Activated naive CD8-positive, alpha-beta T cell (primary cell): ENCODE data around the gene KCNH3.
A peak's percentile ranks its signal among the peaks of the same experiment; 100 is the strongest.

Experiments
- H3K27ac Mint-ChIP-seq: one replicate; pipeline ENCODE4 v1.8.0; 2021; ENCODE audit warnings: mixed read lengths
- H3K27me3 Mint-ChIP-seq: one replicate; pipeline ENCODE4 v1.8.0; 2021; ENCODE audit warnings: mixed read lengths
- H3K36me3 Mint-ChIP-seq: one replicate; pipeline ENCODE4 v1.8.0; 2021; ENCODE audit warnings: mixed read lengths
- H3K4me1 Mint-ChIP-seq: one replicate; pipeline ENCODE4 v1.8.0; 2021; ENCODE audit warnings: low read depth, mixed read lengths
- H3K4me3 Mint-ChIP-seq: one replicate; pipeline ENCODE4 v1.8.0; 2021; ENCODE audit warnings: mild to moderate bottlenecking, mixed read lengths
- H3K9me3 Mint-ChIP-seq: one replicate; pipeline ENCODE4 v1.8.0; 2021; ENCODE audit warnings: low read depth, mixed read lengths

The KCNH3 gene

DNA sequence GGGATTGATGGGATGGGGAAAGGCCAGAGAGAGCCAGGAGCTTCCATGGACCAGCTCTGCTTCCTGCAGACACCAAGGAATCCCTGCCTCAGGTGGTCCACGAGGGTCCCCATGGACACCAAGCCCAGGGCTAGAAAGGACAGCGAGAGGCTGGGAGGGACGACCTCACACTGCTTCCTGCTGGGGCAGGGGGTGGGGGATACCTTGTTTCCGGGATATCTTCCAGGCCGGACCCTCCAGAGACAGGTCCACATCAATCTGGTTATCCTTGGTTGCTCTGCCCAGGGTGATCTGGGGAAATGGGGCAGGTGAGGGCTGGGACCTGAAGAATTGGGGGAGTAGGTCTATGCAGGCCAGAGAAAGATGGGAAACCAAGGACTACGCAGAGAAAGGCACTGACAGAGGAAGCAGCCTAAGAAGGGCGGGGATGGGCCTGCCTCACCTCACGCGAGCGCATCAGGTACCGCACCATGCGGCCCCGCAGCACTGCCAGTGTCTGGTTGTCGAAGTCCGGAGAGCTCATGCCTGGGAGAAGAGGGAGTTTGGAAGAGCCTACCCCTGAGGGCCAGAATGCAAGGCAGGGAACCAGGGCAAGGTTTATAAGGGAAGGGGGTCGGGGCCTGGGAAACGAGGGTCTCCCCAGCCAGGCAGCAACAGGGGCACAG lies 20.3 kb downstream of the KCNH3 start:
- H3K36me3 Mint-ChIP-seq = peaks cover 4% of the 10 kb centered on the region
- no peak overlapping the region for H3K4me3 Mint-ChIP-seq
- no peak overlapping the region for H3K27ac Mint-ChIP-seq
- H3K4me1 Mint-ChIP-seq = peaks cover 19% of the 10 kb centered on the region
- no peaks in the 10 kb centered on the region for H3K27me3 Mint-ChIP-seq
- H3K9me3 Mint-ChIP-seq = no peaks in the 10 kb centered on the region

DNA sequence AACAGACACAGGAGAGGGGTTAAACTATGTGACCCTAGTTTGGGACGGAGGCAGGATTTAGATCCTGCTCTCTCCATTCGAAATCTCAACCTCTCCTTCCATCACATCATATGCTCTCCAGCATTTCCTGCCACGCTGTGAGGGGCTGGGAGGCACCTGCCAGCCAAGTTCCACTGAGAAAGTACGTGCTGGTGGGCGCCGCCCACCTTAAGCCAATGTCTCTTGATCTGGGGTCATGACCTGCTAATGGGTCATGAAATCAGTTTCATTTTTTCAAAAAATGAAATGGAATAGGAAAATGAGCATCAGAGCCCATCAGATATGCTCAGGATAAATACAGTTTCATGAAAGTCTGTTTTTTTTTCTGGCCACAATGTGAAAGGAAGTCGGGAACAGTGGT lies 21.9 kb downstream of the KCNH3 start:
- H3K9me3 Mint-ChIP-seq = no peaks in the 10 kb centered on the region
- peaks cover 31% of the 10 kb centered on the region for H3K4me1 Mint-ChIP-seq
- H3K36me3 Mint-ChIP-seq = peaks cover 4% of the 10 kb centered on the region
- peak overlapping the region; percentile 69 for H3K27ac Mint-ChIP-seq
- no peaks in the 10 kb centered on the region for H3K27me3 Mint-ChIP-seq
- H3K4me3 Mint-ChIP-seq = no peak overlapping the region

DNA sequence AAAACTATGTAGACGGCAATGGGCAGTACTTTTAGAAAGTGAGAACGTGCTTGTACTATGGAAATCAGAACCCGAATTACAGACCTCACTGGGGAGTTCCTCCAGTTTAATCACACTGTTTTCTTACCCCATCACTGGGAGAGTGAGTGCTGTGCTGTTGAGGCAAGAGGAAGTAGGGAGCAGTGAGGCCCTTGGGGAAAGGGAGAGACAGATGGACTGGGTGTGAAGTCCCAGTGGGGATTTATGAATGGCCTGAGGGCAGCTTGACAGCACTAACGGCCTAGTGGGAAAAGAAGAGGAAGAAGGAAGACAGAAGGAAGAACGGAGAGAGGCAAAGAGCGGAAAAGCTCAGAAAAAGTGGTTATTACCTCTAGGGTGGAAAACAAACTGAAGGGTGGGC lies 23.4 kb downstream of the KCNH3 start:
- Mint-ChIP-seq H3K4me3 (no peak overlapping the region), H3K27ac (no peak overlapping the region), H3K4me1 (peaks cover 36% of the 10 kb centered on the region), H3K36me3 (peaks cover 4% of the 10 kb centered on the region), H3K9me3 (no peaks in the 10 kb centered on the region), H3K27me3 (no peaks in the 10 kb centered on the region)

DNA sequence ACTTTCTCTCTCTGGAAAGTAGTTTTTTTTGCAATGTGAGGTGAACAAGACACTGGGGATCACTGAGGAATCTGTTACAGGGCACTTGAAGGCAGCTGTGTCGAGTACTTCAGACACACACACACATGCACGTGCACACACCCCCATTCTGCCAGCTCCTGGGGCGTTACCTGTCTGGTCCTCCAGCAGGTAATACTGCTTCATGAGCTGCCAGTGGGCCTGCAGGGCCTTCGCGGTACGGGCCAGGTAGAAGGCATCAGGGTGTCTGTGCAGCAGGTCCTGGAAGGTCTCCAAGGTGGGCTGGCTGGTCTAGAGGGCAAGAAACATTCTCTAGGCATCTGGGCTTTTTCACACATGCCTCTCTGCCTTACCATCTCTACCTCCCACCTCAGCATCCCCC lies 24.0 kb downstream of the KCNH3 start:
- H3K27me3 Mint-ChIP-seq = no peaks in the 10 kb centered on the region

DNA sequence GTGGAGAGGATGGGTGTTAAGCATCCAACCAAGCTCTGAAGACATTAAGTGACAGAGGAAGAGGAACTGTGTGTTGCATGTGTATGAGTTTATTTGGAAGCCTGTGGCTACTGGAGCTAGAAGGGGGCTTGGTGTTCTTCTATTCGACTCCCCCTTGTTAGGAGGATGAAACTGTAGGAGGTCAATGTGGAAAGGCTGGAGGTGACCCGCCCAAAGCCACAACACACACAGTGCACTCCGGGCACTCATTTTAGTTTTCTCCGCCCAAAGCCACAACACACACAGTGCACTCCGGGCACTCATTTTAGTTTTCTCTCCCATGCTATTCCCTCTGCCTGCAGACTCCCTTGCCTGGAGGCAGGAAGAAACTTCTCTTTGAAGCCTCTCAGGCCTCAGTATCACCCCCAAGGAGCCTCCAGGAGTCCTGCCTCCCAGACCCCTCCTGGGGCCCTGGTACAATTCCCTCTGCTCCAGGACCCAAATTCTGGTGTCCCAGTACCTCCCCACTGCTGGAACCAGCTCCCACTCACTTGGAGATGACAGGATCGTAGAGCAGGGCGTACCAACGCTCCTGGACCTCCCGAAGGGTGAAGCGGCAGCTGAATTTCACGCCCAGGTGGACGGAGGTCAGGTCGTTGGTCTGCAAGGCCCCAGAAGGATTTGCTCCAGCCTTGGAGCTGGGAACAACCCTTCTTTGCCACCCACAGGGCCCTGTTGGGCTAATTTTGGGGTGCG lies 25.3 kb downstream of the KCNH3 start:
- Mint-ChIP-seq H3K9me3 (no peaks in the 10 kb centered on the region), H3K27me3 (no peaks in the 10 kb centered on the region), H3K4me3 (peak overlapping the region; percentile 20), H3K36me3 (peaks cover 4% of the 10 kb centered on the region), H3K27ac (no peak overlapping the region), H3K4me1 (peaks cover 48% of the 10 kb centered on the region)

More for the DNA sequence above, 24.0 kb downstream of the KCNH3 start:
- Mint-ChIP-seq H3K4me3 (no peak overlapping the region), H3K36me3 (peaks cover 4% of the 10 kb centered on the region), H3K27ac (no peak overlapping the region), H3K4me1 (peaks cover 41% of the 10 kb centered on the region), H3K9me3 (no peaks in the 10 kb centered on the region)

DNA sequence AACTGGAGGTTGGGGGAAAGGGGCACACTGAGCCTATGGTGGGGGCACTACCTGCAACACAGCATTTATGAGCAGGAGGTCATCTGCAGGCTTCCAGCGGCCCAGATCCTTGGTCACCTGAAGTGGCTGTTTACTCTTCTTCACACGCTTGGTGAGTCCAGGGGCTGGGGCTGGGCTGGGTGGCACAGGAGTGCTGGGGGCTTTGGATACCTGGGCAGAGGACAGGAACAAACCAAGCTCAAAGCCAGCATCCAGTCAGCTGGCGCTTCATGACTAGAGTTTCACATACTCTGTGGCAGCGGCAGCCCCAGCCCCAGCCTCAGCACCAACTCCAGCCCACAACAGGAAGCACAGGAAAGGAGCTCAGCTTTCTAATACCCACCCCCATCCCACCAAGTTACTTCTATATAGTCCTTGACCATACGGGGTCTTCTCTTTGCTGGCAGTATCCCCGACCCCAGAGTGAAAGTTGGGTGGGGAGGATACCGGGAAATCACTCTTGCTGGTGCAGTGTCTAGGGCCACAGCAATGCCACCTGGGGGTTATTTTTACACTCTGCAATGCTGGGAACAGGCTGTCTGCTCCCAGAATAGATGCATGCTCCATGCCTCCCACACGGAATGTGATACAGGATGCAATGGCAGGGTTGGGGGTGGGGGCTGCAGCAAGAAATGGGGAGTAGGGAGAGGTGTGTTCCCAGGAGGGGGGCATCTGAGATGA lies 26.0 kb downstream of the KCNH3 start:
- Mint-ChIP-seq H3K4me3 (peak overlapping the region; percentile 28), H3K27ac (no peak overlapping the region), H3K27me3 (no peaks in the 10 kb centered on the region), H3K9me3 (no peaks in the 10 kb centered on the region), H3K36me3 (peaks cover 4% of the 10 kb centered on the region), H3K4me1 (peaks cover 48% of the 10 kb centered on the region)

DNA sequence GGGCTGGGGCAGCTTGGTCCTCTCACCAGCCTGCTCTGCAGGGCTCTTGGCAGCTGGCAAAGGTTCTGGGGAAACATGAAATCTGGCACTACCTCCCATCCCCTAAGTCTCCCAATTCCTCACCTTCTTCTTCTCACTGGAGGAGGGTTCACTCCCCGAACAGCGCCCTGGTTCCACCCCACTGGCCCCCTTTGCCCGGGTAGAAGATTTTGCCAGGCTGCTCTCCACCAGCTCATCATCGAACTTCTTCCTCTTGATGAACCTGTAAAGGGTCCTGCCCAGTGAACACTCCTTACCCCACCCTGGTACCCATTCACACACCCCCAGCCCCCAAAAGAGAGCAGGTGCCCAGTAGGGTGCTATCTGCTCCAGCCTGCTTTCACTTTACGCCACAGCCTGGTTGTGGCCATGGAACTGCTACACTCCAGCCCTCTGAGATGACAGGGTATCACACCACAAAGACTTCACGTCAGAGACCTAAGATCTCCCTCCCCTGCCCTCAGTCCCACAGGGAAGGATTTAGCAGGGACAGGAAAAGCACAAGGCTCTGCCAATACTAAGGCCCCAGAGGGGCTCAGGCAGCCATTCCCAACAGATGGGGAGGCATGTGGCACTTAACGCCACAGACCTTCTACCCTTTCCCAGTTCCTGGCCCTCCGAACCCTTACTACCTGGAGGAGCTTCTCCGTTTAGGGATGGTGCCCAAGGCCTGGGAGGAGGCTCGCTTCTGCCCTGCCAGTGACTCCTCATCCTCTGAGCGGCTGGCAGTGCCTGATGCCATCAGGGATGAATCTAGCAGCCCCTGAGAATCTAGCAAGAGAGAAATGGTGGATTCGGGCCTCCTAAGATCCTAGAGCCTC lies 26.8 kb downstream of the KCNH3 start:
- Mint-ChIP-seq H3K4me3 (peak overlapping the region; percentile 17), H3K27me3 (no peaks in the 10 kb centered on the region), H3K36me3 (peaks cover 4% of the 10 kb centered on the region), H3K4me1 (peaks cover 50% of the 10 kb centered on the region), H3K9me3 (no peaks in the 10 kb centered on the region), H3K27ac (no peak overlapping the region)

DNA sequence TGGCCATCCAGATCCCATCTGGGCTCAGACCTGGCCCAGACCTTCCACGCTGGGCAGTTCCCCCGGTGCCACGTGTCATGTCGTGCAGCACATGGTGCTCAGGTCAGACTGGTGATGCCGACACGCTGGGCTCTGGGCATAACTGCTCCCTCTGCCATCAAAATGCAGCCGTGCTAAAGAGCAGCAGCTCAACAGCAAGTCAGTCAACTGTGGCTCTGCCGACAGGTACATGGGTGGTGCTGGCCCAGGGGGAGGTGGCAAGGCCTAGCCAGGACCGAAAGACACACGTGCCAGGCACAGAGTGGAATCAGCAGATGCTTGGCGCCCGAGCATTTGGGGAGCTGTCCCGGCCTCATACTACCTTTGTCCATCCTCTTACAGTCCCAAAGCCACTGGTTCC lies 27.5 kb downstream of the KCNH3 start:
- peaks cover 51% of the 10 kb centered on the region for H3K4me1 Mint-ChIP-seq
- no peaks in the 10 kb centered on the region for H3K9me3 Mint-ChIP-seq
- H3K4me3 Mint-ChIP-seq = peak overlapping the region; percentile 17
- no peak overlapping the region for H3K27ac Mint-ChIP-seq
- no peaks in the 10 kb centered on the region for H3K36me3 Mint-ChIP-seq
- H3K27me3 Mint-ChIP-seq = no peaks in the 10 kb centered on the region

DNA sequence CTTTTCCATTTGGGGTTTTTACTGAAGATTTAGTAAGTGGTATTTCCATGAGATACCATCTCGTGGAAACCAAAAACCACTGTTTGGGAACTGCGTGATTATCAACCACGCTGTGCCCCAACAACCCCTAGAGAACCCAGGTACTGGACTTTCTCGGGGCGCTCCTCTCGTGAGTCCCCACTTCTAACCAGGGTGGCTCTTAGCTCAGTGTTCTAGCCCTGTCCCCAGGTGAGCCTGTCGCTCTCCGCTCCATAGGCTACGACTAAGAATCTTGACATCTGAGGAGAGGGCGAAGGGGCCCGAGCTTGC lies 28.4 kb downstream of the KCNH3 start:
- peaks cover 55% of the 10 kb centered on the region for H3K4me1 Mint-ChIP-seq
- no peaks in the 10 kb centered on the region for H3K9me3 Mint-ChIP-seq
- H3K27me3 Mint-ChIP-seq = no peaks in the 10 kb centered on the region
- H3K36me3 Mint-ChIP-seq = no peaks in the 10 kb centered on the region
- peak overlapping the region; percentile 99 for H3K27ac Mint-ChIP-seq
- H3K4me3 Mint-ChIP-seq = peak overlapping the region; percentile 97

DNA sequence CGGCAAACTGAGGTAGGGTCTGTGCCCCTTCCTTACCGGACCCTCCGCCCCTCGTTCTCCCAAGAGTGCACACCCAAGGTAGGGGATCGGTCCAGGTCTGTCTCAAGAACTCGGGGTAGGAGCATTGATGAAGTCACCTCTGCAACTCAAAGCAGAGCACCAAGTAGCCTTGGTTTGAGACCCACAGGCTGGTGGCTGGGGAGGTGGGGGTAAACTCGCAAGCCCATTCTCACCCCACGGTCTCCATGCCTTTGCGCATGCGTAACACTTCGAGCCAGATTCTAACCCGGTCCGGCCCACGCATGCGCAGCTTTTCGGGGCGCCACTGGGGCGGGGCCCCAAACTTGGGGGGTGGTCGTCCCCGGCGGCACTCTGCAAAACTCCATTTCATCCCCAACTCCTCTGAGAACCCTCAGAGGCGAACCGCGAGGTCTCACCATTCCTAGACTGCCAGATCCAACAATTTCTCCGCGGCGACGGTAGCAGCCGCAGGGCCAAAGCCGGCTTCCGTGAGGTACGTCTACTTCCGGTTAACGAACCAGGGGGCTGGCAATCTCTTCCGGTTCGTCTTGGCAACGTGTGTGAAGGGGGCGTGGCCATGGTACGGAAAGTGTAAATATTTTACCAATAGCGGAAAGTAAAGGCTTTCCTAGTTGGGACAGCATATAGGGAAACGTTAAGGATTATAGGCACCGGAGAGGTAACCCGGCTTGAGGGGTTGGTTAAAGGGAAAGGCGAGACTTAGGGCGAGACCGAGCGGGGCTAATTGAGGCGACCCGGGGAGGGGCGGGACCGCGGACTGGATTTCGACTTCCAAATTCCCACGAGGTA lies 29.0 kb downstream of the KCNH3 start, which contains the start of gene MCRS1:
TSS of gene MCRS1 (minus strand) at position 532 of the 831 bp plus-strand sequence. CDS start 1,411 bp downstream, outside the sequence.
- Mint-ChIP-seq H3K27ac (peak within 1 kb of the TSS; percentile 99), H3K4me1 (peaks cover 55% of the 10 kb centered on the region), H3K9me3 (no peaks in the 10 kb centered on the region), H3K27me3 (no peaks in the 10 kb centered on the region), H3K4me3 (peak within 1 kb of the TSS; percentile 97), H3K36me3 (no peaks in the 10 kb centered on the region)

DNA sequence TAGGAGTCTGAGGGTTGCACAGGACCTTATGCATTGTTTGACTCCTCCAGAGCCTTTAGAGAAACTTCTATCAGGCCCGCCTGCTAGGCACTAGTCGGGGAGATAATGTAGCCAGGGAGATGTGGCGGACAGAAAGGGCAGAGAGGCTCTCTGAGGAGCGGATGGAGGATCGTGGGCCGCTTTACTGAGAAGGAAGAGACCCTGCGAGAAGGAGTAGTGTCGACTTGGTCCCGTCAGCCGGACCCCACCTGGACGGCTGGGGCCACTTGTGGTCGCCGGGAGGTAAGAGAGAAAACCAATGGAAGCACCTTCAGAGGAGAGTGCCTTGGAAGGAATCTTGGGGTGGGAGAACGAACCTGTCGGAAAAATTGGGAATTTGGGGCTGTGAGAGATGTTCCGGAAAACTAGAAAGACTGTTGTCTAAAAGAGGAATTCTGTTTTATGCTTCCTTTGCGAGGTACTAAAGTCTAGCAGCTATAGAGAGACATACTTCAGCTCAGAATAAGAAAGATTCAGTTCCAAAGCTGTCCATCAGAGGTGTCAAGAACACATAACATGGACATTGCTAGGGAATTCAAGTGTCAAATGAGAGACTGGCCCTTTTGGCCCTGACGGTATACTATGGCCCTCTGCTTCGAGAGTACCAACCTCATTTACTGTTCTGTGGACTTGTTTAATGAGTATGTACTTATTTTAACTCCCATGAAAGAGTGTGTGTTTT lies 29.8 kb downstream of the KCNH3 start:
- Mint-ChIP-seq H3K4me3 (peak overlapping the region; percentile 97), H3K36me3 (no peaks in the 10 kb centered on the region), H3K27me3 (no peaks in the 10 kb centered on the region), H3K4me1 (peaks cover 55% of the 10 kb centered on the region), H3K27ac (peak overlapping the region; percentile 99), H3K9me3 (no peaks in the 10 kb centered on the region)

DNA sequence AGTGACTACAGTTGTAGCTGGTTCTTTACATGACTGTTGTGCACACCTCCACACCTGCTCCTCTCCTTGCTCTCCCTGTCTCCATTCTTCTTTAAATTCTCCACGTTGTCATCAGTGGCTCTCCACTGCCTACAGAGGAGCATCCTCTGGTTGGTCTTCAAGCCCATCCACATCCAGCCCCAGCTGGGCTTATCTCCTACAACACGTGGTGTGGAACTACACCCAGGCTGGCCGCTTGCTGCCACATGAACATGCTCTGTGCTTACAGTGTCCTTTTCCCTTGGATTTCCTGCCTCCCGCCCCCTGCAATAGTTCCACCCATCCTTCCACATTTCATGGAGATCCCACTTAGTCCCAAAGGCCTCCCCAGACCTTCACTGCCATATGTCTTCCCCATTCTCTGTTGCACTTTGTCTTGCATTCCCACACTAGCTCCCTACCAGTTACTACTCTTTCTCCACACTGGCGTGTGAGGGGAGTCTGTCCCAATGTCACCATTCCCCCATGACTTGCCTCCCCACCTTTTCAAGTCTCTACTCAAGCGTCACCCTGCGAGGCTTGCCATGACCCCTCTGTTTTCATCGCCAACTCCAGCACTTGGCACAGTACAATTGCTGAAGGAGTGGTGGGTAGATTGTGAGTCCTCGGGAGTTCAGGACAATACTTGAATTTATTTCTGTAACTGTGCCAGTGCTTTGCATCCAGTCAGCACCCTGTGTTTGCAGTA lies 38.9 kb downstream of the KCNH3 start:
- no peak overlapping the region for H3K4me3 Mint-ChIP-seq
- no peaks in the 10 kb centered on the region for H3K27me3 Mint-ChIP-seq
- no peak overlapping the region for H3K27ac Mint-ChIP-seq

DNA sequence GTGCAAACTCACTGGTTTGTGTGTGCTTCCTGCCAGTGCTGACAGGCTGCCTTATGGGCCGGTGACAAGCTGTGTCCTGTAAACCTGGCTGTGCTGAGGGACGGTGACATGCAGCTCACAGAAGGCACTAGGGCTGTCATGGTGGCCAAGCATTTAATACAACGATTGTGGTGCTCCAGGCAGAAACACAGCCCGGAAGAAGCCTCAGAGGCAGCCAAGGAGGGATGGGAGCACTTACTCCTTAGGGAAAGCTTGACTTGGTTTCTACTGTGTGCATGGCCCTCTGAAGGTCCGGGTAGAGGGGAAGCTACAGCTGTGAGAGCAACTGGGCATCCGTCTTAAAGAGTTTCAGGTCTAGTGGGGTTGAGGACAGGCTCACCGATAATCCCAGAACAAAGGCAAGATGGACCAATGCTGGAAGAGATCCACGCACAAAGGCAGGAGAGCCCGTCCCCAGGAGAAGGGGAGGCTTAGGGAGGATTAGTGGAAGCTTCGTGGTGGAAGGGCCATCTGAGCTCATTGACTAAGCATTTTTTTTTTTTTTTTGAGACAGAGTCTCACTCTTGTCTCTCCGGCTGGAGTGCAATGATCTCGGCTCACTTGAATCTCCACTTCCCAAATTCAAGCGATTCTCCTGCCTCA lies 39.8 kb downstream of the KCNH3 start:
- no peak overlapping the region for H3K4me3 Mint-ChIP-seq
- peaks cover 3% of the 10 kb centered on the region for H3K36me3 Mint-ChIP-seq
- peaks cover 7% of the 10 kb centered on the region for H3K4me1 Mint-ChIP-seq
- H3K27me3 Mint-ChIP-seq = no peaks in the 10 kb centered on the region
- no peak overlapping the region for H3K27ac Mint-ChIP-seq
- no peaks in the 10 kb centered on the region for H3K9me3 Mint-ChIP-seq

More for the DNA sequence above, 38.9 kb downstream of the KCNH3 start:
- peaks cover 7% of the 10 kb centered on the region for H3K4me1 Mint-ChIP-seq
- H3K9me3 Mint-ChIP-seq = no peaks in the 10 kb centered on the region
- peaks cover 3% of the 10 kb centered on the region for H3K36me3 Mint-ChIP-seq
